SH-SY5Y (cell line): ENCODE results near the gene MSL2.

ENCODE experiments used
- GATA2 ChIP-seq: IDR thresholded peaks from 2 replicates; pipeline ENCODE4 v1.6.1; 2011; ENCODE audit warnings: mild to moderate bottlenecking, low read depth, low read length
- GATA3 ChIP-seq: IDR thresholded peaks from 2 replicates; pipeline ENCODE4 v1.6.1; 2011; ENCODE audit warnings: low read depth, mild to moderate bottlenecking, low read length, moderate library complexity

DNA sequence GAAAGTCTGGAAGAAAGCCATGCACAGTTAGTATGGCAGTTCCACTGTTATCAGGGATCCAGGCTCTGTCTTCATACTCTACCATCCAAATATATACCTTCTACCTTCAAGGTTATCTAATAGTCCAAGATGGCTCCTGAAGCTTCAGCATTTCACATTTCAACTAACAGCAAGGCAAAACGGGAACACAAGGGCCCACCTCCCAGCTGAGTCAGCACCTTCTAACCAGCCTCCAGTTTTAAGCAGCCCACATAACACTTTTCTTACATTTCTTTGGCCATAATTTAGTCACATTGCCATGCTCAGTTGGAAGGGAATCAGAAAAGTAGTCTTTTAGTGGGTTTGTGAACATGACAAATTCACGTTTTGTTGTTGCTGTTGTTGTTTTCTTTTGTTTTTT, 15.4 kb upstream of the MSL2 start:
- TF ChIP-seq GATA3 (no peak), GATA2 (no peak)
